Activated B cell treated with CpG ODN at 0.5 μM for 24 hours (primary cell): Measurements from ENCODE around the gene RNF220. TPM values are rescaled to one million over a fixed set of nuclear protein-coding genes. Genes with fewer than 3 reads are reported as not detected.

Source experiments
- ATAC-seq: fragments of 200-7000 bp; cut with Tn5 transposase; one replicate; pipeline ENCODE4 v1.10.0; 2021; ENCODE audit warnings: low read depth, mild to moderate bottlenecking, moderate library complexity
- CTCF ChIA-PET: fragments of 350-600 bp; sonication (Branson Sonifier 250); formaldehyde crosslinking; loops from one replicate; lab custom pipeline; 2021; ENCODE audit warnings: antibody characterized with exemption; lab: Charles Lee
- POLR2A ChIA-PET: fragments of 350-600 bp; sonication (Branson Sonifier 250); formaldehyde crosslinking; loops from one replicate; lab custom pipeline; 2021; ENCODE audit warnings: antibody characterized with exemption; lab: Charles Lee
- DNase-seq: peaks from one replicate; pipeline ENCODE4 v3.0.0; 2022
- H3K27ac Mint-ChIP-seq: one replicate; pipeline ENCODE4 v1.8.0; 2020; ENCODE audit warnings: mixed read lengths
- H3K27me3 Mint-ChIP-seq: one replicate; pipeline ENCODE4 v1.8.0; 2021; ENCODE audit warnings: mixed read lengths
- H3K36me3 Mint-ChIP-seq: one replicate; pipeline ENCODE4 v1.8.0; 2021; ENCODE audit warnings: low read depth, mixed read lengths
- H3K4me1 Mint-ChIP-seq: one replicate; pipeline ENCODE4 v1.8.0; 2021; ENCODE audit warnings: mixed read lengths
- H3K4me3 Mint-ChIP-seq: one replicate; pipeline ENCODE4 v1.8.0; 2020; ENCODE audit warnings: mild to moderate bottlenecking, mixed read lengths
- H3K9me3 Mint-ChIP-seq: one replicate; pipeline ENCODE4 v1.8.0; 2020; ENCODE audit warnings: mixed read lengths
- CTCF ChIP-seq: fragments of 200-600 bp; IDR thresholded peaks from one replicate; pipeline ENCODE4 v1.8.0; 2022; ENCODE audit warnings: antibody characterized with exemption, mild to moderate bottlenecking
- intact Hi-C: fragments of 100-400 bp; cut with micrococcal nuclease; formaldehyde crosslinking; loops from one replicate; pipeline ENCODE4 v1.15.1; 2024
- total RNA-seq: library from RNA; stranded (reverse); gene quantifications from 2 replicates; pipeline ENCODE4 v1.2.3, GENCODE V29; 2022

Gene RNF220
- total RNA-seq, 1 donor from 2014 or later, result 103 TPM

GRCh38 chr1:44447051-44447810 is 42.2 kb downstream of the RNF220 start:
- DNase-seq (no peak), ATAC-seq (no peak)
- no peaks in the 10 kb centered on the region for H3K9me3 Mint-ChIP-seq
- ChIA-PET CTCF (no interaction called here), POLR2A (no interaction called here)
- intact Hi-C loops, result no loop called here
- no peak overlapping the region for H3K4me3 Mint-ChIP-seq
- no peak for TF ChIP-seq CTCF
- peaks cover 5% of the 10 kb centered on the region for H3K27me3 Mint-ChIP-seq
- H3K27ac Mint-ChIP-seq, result no peak overlapping the region
- H3K36me3 Mint-ChIP-seq, result no peaks in the 10 kb centered on the region
- no peaks in the 10 kb centered on the region for H3K4me1 Mint-ChIP-seq

- no peak overlapping the region for H3K4me3 Mint-ChIP-seq
These were observed 48.8 kb downstream of the RNF220 start for GRCh38 chr1:44453798-44454349.

GRCh38 chr1:44454704-44455103 is 49.6 kb downstream of the RNF220 start:
- Mint-ChIP-seq H3K27ac (no peak overlapping the region), H3K9me3 (peaks cover 5% of the 10 kb centered on the region), H3K4me3 (no peak overlapping the region), H3K4me1 (no peaks in the 10 kb centered on the region), H3K36me3 (no peaks in the 10 kb centered on the region), H3K27me3 (peaks cover 23% of the 10 kb centered on the region)
- no peak for TF ChIP-seq CTCF
- ChIA-PET POLR2A (no interaction called here), CTCF (no interaction called here)
- DNase-seq (no peak), ATAC-seq (no peak)
- intact Hi-C loops, result no loop called here

More at GRCh38 chr1:44453798-44454349, 48.8 kb downstream of the RNF220 start:
- Mint-ChIP-seq H3K27me3 (peaks cover 20% of the 10 kb centered on the region), H3K4me1 (no peaks in the 10 kb centered on the region), H3K9me3 (peaks cover 5% of the 10 kb centered on the region), H3K36me3 (no peaks in the 10 kb centered on the region), H3K27ac (no peak overlapping the region)
- no peak for TF ChIP-seq CTCF
- intact Hi-C loops, result no loop called here
- DNase-seq (no peak), ATAC-seq (no peak)
- POLR2A ChIA-PET, result no interaction called here
- CTCF ChIA-PET, result no interaction called here

GRCh38 chr1:44460107-44460882 is 55.2 kb downstream of the RNF220 start:
- intact Hi-C loops, result no loop called here
- ATAC-seq (no peak), DNase-seq (no peak)
- ChIA-PET POLR2A (no interaction called here), CTCF (no interaction called here)
- peaks cover 4% of the 10 kb centered on the region for H3K9me3 Mint-ChIP-seq
- H3K4me3 Mint-ChIP-seq, result no peak overlapping the region
- peaks cover 4% of the 10 kb centered on the region for H3K4me1 Mint-ChIP-seq
- H3K27ac Mint-ChIP-seq, result no peak overlapping the region
- no peak for TF ChIP-seq CTCF
- no peaks in the 10 kb centered on the region for H3K36me3 Mint-ChIP-seq
- peaks cover 24% of the 10 kb centered on the region for H3K27me3 Mint-ChIP-seq

- intact Hi-C loops, result no loop called here
- TF ChIP-seq CTCF, result no peak
- no peak for ATAC-seq
- no peak overlapping the region for H3K4me3 Mint-ChIP-seq
- peaks cover 4% of the 10 kb centered on the region for H3K4me1 Mint-ChIP-seq
- peaks cover 4% of the 10 kb centered on the region for H3K9me3 Mint-ChIP-seq
- DNase-seq, result no peak
- no peak overlapping the region for H3K27ac Mint-ChIP-seq
- ChIA-PET POLR2A (no interaction called here), CTCF (no interaction called here)
- peaks cover 18% of the 10 kb centered on the region for H3K27me3 Mint-ChIP-seq
- H3K36me3 Mint-ChIP-seq, result no peaks in the 10 kb centered on the region
These were observed 59.3 kb downstream of the RNF220 start for GRCh38 chr1:44464361-44464760.
